ENCODE measurements around the gene SPEN.
"Not testable (repeated sequence)": the region's sequence is repeated elsewhere in the genome, so short reads cannot be mapped to it uniquely, and the experiment has no call there.

Gene SPEN

GRCh38 chr1:15807121-15807520 lies 40.4 kb upstream of the SPEN start:
- no peak overlapping the region for H3K4me3 ChIP-seq (replicated peaks; ENCODE audit: low read depth, low read length)
- no peak for DNase-seq (ENCODE audit: low read depth)
- TF ChIP-seq CTCF (IDR thresholded peaks at IDR 0.05; ENCODE audit: low read length, missing control alignments) = no peak

GRCh38 chr1:15807549-15807948 lies 40.0 kb upstream of the SPEN start, which contains the start of gene UQCRHL:
Gene UQCRHL, minus strand, starts transcription at chr1:15807649. Its CDS starts 0 bp downstream, at chr1:15807649.
- not testable (repeated sequence) for H3K4me3 ChIP-seq (replicated peaks; ENCODE audit: low read depth, low read length); DNase-seq (ENCODE audit: low read depth)

GRCh38 chr1:15808955-15809354 lies 38.6 kb upstream of the SPEN start:
- no peak overlapping the region for H3K4me3 ChIP-seq (replicated peaks; ENCODE audit: low read depth, low read length)
- no peak for DNase-seq (ENCODE audit: low read depth)
- no peak for TF ChIP-seq CTCF (IDR thresholded peaks at IDR 0.05; ENCODE audit: low read length, missing control alignments)

GRCh38 chr1:15810073-15810472 lies 37.4 kb upstream of the SPEN start:
- DNase-seq (ENCODE audit: low read depth) = no peak
- H3K4me3 ChIP-seq (replicated peaks; ENCODE audit: low read depth, low read length) = no peak overlapping the region
- TF ChIP-seq CTCF (IDR thresholded peaks at IDR 0.05; ENCODE audit: low read length, missing control alignments) = no peak

- DNase-seq (ENCODE audit: low read depth) = no peak
- no peak for TF ChIP-seq CTCF (IDR thresholded peaks at IDR 0.05; ENCODE audit: low read length, missing control alignments)
- H3K4me3 ChIP-seq (replicated peaks; ENCODE audit: low read depth, low read length) = no peak overlapping the region
These were observed 30.8 kb upstream of the SPEN start for GRCh38 chr1:15816674-15817073.

GRCh38 chr1:15820478-15820877 lies 27.0 kb upstream of the SPEN start:
- H3K4me3 ChIP-seq (replicated peaks; ENCODE audit: low read depth, low read length) = no peak overlapping the region
- no peak for TF ChIP-seq CTCF (IDR thresholded peaks at IDR 0.05; ENCODE audit: low read length, missing control alignments)
- peak; percentile 35 for DNase-seq (ENCODE audit: low read depth)

- TF ChIP-seq CTCF (IDR thresholded peaks at IDR 0.05; ENCODE audit: low read length, missing control alignments) = no peak
- peak; percentile 21 for DNase-seq (ENCODE audit: low read depth)
- no peak overlapping the region for H3K4me3 ChIP-seq (replicated peaks; ENCODE audit: low read depth, low read length)
These were observed 21.7 kb upstream of the SPEN start for GRCh38 chr1:15825800-15826199.
